K562 (cell line): ENCODE results near the gene MAP3K7CL. TPM values are rescaled to one million over a fixed set of nuclear protein-coding genes. Genes with fewer than 3 reads are reported as not detected.

ENCODE experiments used
- ATAC-seq: fragments of 200-7000 bp; cut with Tn5 transposase; 3 replicates; pipeline ENCODE4 v1.9.1; 2020; ENCODE audit warnings: moderate library complexity
- BruUV-seq: library from RNA; stranded (reverse); fragments of 400-500 nt; replicated peaks from 2 replicates; lab custom pipeline; 2021; lab: Mats Ljungman, UMichigan
- CTCF ChIA-PET: fragments of 300-600 bp; formaldehyde crosslinking; extraction: SDS; loops from one replicate; lab custom pipeline; 2021; ENCODE audit warnings: low intra/inter-chr PET ratio; lab: Yijun Ruan, JAX
- POLR2A ChIA-PET: fragments of 300-600, 350-650 bp; sonication (Branson Sonifier 250); formaldehyde crosslinking; extraction: SDS; loops from one replicate; lab custom pipeline; 2021; ENCODE audit warnings: antibody characterized with exemption, inconsistent platforms; lab: Yijun Ruan, JAX
- DNase-seq, 4 experiments: peaks; one replicate each; pipeline versions ENCODE4 v3.0.0 to v3.0.0-alpha.2; 2011 to 2018; ENCODE audit warnings: low spot score in 3 of 4, mixed read lengths in 3 of 4; ENCODE audit errors: extremely low read depth in 1 of 4
- FAIRE-seq: peaks from 2 replicates; lab custom pipeline; 2011; peaks lifted over from hg19 to GRCh38; lab: Jason Lieb, UNC
- H2AFZ ChIP-seq: 2 replicates; pipeline ENCODE4 v1.6.0; 2011; ENCODE audit warnings: low read depth, low read length, control low read depth, inconsistent platforms
- H3K27ac ChIP-seq: fragments of 200-600 bp; 3 replicates; pipeline ENCODE4 v1.8.0; 2011; ENCODE audit warnings: low read depth, mild to moderate bottlenecking, control low read depth, inconsistent platforms, low read length, moderate library complexity, mixed read lengths; ENCODE audit errors: extremely low read depth
- H3K27me3 ChIP-seq, 2 experiments: fragments of 300-600 bp in 1 of 2; 2 replicates in 1 of 2; 3 replicates in 1 of 2; pipeline versions ENCODE4 v1.6.0 to v1.8.0; 2011; ENCODE audit warnings: inconsistent platforms in 2 of 2, low read length in 2 of 2, mild to moderate bottlenecking in 1 of 2, mixed read lengths in 1 of 2, moderate library complexity in 1 of 2; ENCODE audit not compliant: control insufficient read depth in 2 of 2, insufficient read depth in 2 of 2
- H3K36me3 ChIP-seq: fragments of 300-600 bp; 3 replicates; pipeline ENCODE4 v1.8.0; 2011; ENCODE audit warnings: mild to moderate bottlenecking, low read length, inconsistent platforms; ENCODE audit not compliant: control insufficient read depth, insufficient read depth
- H3K4me1 ChIP-seq, 2 experiments: fragments of 200-600 bp in 1 of 2; replicated peaks in 1 of 2; 2 replicates in 1 of 2; 3 replicates in 1 of 2; pipeline versions ENCODE4 v1.5.1 to v1.8.0; 2011; ENCODE audit warnings: inconsistent platforms in 2 of 2, low read length in 2 of 2, mild to moderate bottlenecking in 1 of 2, mixed read lengths in 1 of 2, moderate library complexity in 1 of 2; ENCODE audit not compliant: control insufficient read depth in 2 of 2, insufficient read depth in 2 of 2
- H3K4me2 ChIP-seq: 2 replicates; pipeline ENCODE4 v1.6.1; 2011; ENCODE audit warnings: low read length, control low read depth, inconsistent platforms, mixed read lengths; ENCODE audit not compliant: insufficient read depth
- H3K4me3 ChIP-seq: fragments of 200-600 bp; sonication (generic), shearing (Covaris generic); 2 replicates; pipeline ENCODE4 v1.5.1; 2016; ENCODE audit warnings: control low read depth, inconsistent platforms
- H3K79me2 ChIP-seq: fragments of 200-600 bp; 3 replicates; pipeline ENCODE4 v1.8.0; 2011; ENCODE audit warnings: low read length, inconsistent platforms; ENCODE audit not compliant: control insufficient read depth, insufficient read depth
- H3K9ac ChIP-seq, 2 experiments: 2 replicates each; pipeline versions ENCODE4 v1.6.0 to v1.6.1; 2011; ENCODE audit warnings: low read depth in 2 of 2, low read length in 2 of 2, control low read depth in 1 of 2, inconsistent platforms in 1 of 2, mild to moderate bottlenecking in 1 of 2, mixed read lengths in 1 of 2; ENCODE audit not compliant: insufficient read depth in 1 of 2
- H3K9me1 ChIP-seq: one replicate; pipeline ENCODE4 v1.6.0; 2011; ENCODE audit warnings: inconsistent platforms, mild to moderate bottlenecking, low read length, moderate library complexity; ENCODE audit not compliant: control insufficient read depth, insufficient read depth
- H3K9me3 ChIP-seq: replicated peaks from 2 replicates; pipeline ENCODE4 v1.5.1; 2011; ENCODE audit warnings: low read depth, low read length, inconsistent platforms; ENCODE audit not compliant: control insufficient read depth, insufficient read depth
- H4K20me1 ChIP-seq: replicated peaks from 2 replicates; pipeline ENCODE4 v1.6.1; 2011; ENCODE audit warnings: low read length, inconsistent platforms, mixed read lengths; ENCODE audit not compliant: control insufficient read depth, insufficient read depth
- CXXC5 ChIP-seq: fragments of 250-450 bp; sonication (Bioruptor Pico); IDR thresholded peaks from 2 replicates; pipeline ENCODE4 v1.8.0; 2022; ENCODE audit warnings: inconsistent platforms, mild to moderate bottlenecking, moderate library complexity
- FOXJ3 ChIP-seq: sonication (generic); formaldehyde crosslinking; IDR thresholded peaks from 2 replicates; pipeline ENCODE4 v1.4.0; 2020; ENCODE audit warnings: mild to moderate bottlenecking, missing genetic modification reagents
- GTF2E2 ChIP-seq: fragments of 200-800 bp; sonication (Bioruptor generic); IDR thresholded peaks from 2 replicates; pipeline ENCODE4 v1.6.1; 2016; ENCODE audit warnings: missing genetic modification characterization, missing compliant biosample characterization
- THRAP3 ChIP-seq: fragments of 450-650 bp; IDR thresholded peaks from 2 replicates; pipeline ENCODE4 v1.6.1; 2016; ENCODE audit warnings: mild to moderate bottlenecking, inconsistent platforms, borderline replicate concordance
- ZBED1 ChIP-seq: IDR thresholded peaks from 2 replicates; pipeline ENCODE4 v1.6.1; 2014
- WGBS: fragments of 100-300 bp; shearing (Covaris generic); methylation state at CpG from one replicate; pipeline ENCODE4 v1.1.6; 2016; ENCODE audit warnings: low coverage, mixed read lengths; ENCODE audit not compliant: insufficient coverage; ENCODE audit errors: missing lambda C conversion rate; 5-methylcytosine and 5-hydroxymethylcytosine counted together
- in situ Hi-C: fragments of 300-500 bp; cut with MboI; formaldehyde crosslinking; loops from 4 replicates; pipeline ENCODE4 v1.15.0; 2018; ENCODE audit warnings: inconsistent platforms, mixed read lengths
- intact Hi-C: fragments of 100-400 bp; cut with micrococcal nuclease; formaldehyde crosslinking; loops from 2 replicates; pipeline ENCODE4 v1.14.2; 2022
- polyA plus RNA-seq, 8 experiments: library from polyadenylated mRNA; depleted of rRNA in 4 of 8; stranded (reverse) in 5 of 8; unstranded in 3 of 8; fragments of >200 nt; fragmentation: Nextera tagmentation in 2 of 8; fragmentation: Illumina TruSeq in 1 of 8; extraction: Ambion mirVana in 2 of 8; extraction: Trizol in 1 of 8; gene quantifications; 2 replicates each; pipeline versions ENCODE4 v1.2.1 to v1.2.3, GENCODE V29; 2011 to 2014; ENCODE audit warnings: inconsistent platforms in 1 of 8, missing spikeins in 1 of 8
- total RNA-seq, 7 experiments: library from RNA; depleted of rRNA in 6 of 7; stranded (reverse); fragments of >200 nt in 6 of 7; fragmentation: Illumina TruSeq in 2 of 7; extraction: Trizol in 2 of 7; gene quantifications; 2 replicates each; pipeline versions ENCODE4 v1.2.1 to v1.2.3, GENCODE V29; 2011 to 2021; ENCODE audit warnings: low replicate concordance in 1 of 7
- TF ChIP-seq, protein P1 (sequence below): fragments of 250-450 bp; sonication (Bioruptor Pico); IDR thresholded peaks from 2 replicates; pipeline ENCODE4 v1.8.0; 2022; ENCODE audit warnings: moderate library complexity, mild to moderate bottlenecking, inconsistent platforms

Gene MAP3K7CL
- total and polyA plus RNA-seq, 9 of the 15 experiments (the other 6 are each of a cell fraction or from before 2014, with no cell fraction given) = 0.13 to 0.15 (median 0.14) TPM; not detected in 6

DNA sequence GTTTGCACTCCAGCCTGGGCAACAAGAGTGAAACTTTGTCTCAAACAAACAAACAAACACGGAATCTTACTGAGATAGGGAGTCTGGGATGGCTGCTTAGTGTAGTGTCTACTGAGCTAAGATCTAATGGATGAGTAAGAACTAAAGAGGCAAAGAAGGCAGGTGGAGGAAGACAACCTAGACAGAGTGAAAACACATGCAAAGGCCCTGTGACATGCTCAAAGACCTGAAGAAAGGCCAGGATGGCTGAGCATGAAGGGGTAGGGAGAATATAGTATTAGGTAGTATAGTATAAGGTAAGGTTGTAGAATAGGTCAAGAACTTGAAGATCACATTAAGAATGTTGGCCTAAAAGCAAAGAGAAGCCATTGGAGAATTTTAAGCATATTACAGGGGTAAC, 49.1 kb downstream of the MAP3K7CL start:
- no peaks in the 10 kb centered on the region for H3K9me1 ChIP-seq
- H3K4me1 ChIP-seq = peaks cover 0 to 5% of the 10 kb centered on the region in 2 experiments; a peak in 1 of 5 replicates
- POLR2A ChIA-PET = no interaction called here
- no peaks in the 10 kb centered on the region for H3K36me3 ChIP-seq
- no peak overlapping the region for H2AFZ ChIP-seq
- no peak overlapping the region for H3K9ac ChIP-seq
- 0% methylated on average over 1 of the region's 1 CpG for WGBS
- H3K27ac ChIP-seq = no peak overlapping the region
- H3K4me2 ChIP-seq = no peak overlapping the region
- intact Hi-C loops (no loop called here), in situ Hi-C loops (no loop called here)
- CTCF ChIA-PET = no interaction called here
- no TSS peak for BruUV-seq
- H3K27me3 ChIP-seq = peaks cover 15 to 24% of the 10 kb centered on the region in 2 experiments
- H3K79me2 ChIP-seq = no peaks in the 10 kb centered on the region
- no peaks in the 10 kb centered on the region for H4K20me1 ChIP-seq
- H3K9me3 ChIP-seq = no peaks in the 10 kb centered on the region
- DNase-seq (no peak), ATAC-seq (no peak), FAIRE-seq (no peak)
- TF ChIP-seq FOXJ3 (no peak), GTF2E2 (tag) (no peak), ZBED1 (no peak), THRAP3 (no peak), CXXC5 (no peak)
- TF ChIP-seq, protein P1, sequence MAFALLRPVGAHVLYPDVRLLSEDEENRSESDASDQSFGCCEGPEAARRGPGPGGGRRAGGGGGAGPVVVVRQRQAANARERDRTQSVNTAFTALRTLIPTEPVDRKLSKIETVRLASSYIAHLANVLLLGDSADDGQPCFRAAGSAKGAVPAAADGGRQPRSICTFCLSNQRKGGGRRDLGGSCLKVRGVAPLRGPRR (CRISPR knock-in tag) = no peak
- no peak overlapping the region for H3K4me3 ChIP-seq
